ENCODE measurements around the gene SH3BP5L. TPM values are rescaled to one million over a fixed set of nuclear protein-coding genes. Genes with fewer than 3 reads are reported as not detected.

Gene SH3BP5L
- total RNA-seq: 18.3 and 19.3 TPM in 2 replicates

DNA sequence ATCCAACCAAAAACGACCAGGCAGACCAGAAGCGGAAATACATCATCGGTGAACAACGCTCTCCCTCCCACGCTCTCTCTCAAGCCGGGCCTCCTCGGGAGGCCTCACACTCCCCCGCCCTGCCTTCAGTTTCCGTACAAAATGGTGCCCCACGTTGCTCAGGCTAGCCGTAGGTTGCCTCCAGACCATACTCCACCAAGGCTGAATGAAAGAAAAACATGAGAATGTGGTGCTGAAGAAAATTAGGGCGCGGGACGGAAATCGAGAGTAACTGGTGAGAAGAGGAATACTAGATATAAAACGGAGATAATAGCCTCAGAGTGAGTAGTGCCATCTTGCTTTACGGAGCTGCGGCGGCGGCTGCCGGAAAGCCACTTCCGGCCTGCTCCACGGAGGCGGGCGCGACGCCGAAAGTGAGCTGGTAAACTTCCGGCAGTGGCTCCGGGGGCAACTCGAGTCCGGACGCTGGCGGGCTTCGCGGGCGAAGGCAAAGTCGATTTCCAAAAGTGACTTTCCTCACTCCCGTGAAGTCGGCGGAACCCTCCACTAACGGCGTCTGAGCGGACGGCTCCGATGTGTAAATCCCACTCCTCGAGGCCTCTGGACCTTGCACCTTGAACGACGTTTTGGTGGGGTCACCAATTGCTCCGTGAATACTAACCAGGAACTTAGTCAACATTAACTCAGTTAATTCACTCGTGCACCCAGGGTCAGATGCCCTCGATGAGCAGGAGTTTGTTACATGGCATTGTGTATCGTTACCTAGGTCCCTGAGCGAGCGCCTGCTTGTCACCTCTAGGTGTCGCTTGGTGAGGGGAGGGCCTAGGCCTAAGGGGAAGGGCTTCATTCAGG lies at the start of gene SH3BP5L:
Gene SH3BP5L, minus strand, starts transcription at position 7 of the 852 bp plus-strand sequence. CDS start 980 bp downstream, outside the sequence.

DNA sequence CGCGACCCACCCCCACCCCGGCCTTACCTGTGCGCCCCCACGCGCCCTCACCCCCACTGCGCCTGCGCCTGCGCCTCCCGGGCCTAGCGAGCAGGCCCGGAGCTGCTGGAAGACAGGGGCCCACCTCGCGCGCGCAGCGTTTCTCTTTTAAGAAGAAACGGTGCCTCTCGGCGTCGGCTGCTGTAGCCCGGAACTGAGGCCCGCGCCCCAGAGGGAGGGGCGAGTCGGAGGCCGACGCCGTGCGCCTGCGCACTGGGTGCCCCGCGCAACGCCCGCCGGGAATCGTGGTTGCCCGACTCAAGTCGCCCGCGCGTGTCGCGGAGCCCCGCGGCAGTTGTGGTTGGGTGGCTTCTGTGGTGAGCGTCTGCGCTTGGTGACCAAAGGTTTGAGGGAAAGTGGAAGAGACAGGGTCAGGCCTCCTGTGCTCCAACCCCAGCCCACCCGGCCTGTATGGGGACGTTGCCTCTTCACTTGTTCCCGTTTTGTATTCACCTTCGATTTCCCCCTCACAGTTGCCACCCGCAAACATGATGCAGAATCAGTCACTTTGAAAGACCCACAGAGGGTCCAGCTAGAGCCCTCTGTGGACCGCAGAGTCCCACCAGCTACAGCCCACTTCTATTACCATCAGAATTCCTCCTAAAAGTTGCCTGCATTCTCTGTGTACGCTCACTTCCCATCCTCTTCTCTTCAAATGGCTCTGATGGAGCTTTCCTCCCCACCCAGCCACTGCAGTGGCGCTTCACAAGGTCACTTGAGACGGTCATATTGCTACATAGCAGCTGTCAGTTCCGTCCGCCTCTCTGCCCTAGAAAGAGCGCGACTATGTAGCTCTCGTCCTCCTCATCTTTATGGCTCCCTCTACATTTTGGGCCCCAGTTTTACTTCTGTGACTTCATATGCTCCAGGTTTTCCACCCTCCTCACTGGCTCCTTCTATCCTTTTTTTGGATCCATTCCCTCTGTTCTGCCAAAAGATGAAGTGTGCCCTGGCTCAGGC lies 33.5 kb upstream of the SH3BP5L start, which contains the start of gene ZNF692:
Gene ZNF692, minus strand, starts transcription at position 195 of the 999 bp plus-strand sequence. CDS start 776 bp downstream, outside the sequence.

DNA sequence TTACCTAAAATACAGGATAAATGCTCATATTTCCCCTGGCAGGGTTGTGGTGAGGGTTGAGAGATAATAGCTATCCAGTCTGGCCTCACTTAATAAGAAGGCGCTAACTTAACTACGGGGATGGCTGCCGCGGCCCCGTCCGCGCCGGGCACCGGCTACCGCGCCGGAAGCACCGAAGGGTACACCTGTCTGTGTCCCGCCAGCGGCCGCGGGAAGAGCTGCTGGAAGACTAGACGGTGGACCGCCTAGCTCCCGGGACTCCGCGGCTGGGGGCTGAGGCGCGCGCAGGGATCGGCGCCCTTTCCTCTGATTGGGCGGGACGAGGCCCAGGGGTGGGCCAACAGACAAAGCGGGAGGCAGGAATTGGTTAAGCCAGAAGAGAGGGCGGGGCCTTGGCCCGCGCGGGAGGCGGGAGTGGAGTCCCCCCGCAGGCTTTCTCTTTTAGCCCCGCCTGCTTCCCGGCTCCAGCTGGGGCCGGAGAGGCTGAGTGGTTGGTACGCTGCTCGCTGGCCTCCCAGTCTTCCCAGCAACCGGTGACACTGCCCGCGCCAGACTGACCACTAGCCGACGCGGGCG lies 12.2 kb upstream of the SH3BP5L start, which contains the start of gene ZNF672:
Gene ZNF672, plus strand, starts transcription at position 444 of the 576 bp plus-strand sequence. CDS start 9,051 bp downstream, outside the sequence.

Other genes with a start within 250 kb of the SH3BP5L start
- gene OR2T10, start 228.2 kb downstream of the SH3BP5L start, total RNA-seq: not detected in 2 replicates
- not detected in 2 replicates for gene OR2T11, start 190.8 kb downstream of the SH3BP5L start, total RNA-seq
- gene OR2T35, start 180.6 kb downstream of the SH3BP5L start, total RNA-seq: not detected in 2 replicates
- gene OR2T27, start 170.4 kb downstream of the SH3BP5L start, total RNA-seq: not detected in 2 replicates
- gene OR14I1, start 123.1 kb downstream of the SH3BP5L start, total RNA-seq: not detected in 2 replicates
- gene LYPD8, start 70.2 kb downstream of the SH3BP5L start, total RNA-seq: not detected in 2 replicates
- 15.3 and 18.0 TPM in 2 replicates for gene ZNF672, start 12.3 kb upstream of the SH3BP5L start, total RNA-seq
- gene ZNF692, start 33.2 kb upstream of the SH3BP5L start, total RNA-seq: 14.4 and 18.8 TPM in 2 replicates
- 3.1 and 4.4 TPM in 2 replicates for gene PGBD2, start 80.3 kb upstream of the SH3BP5L start, total RNA-seq

Data from mammary microvascular endothelial cell (primary cell).